Karpas-422 (cell line): Measurements from ENCODE around the gene IFIT3. TPM values are rescaled to one million over a fixed set of nuclear protein-coding genes. Genes with fewer than 3 reads are reported as not detected.
"Not testable (repeated sequence)": the region's sequence is repeated elsewhere in the genome, so short reads cannot be mapped to it uniquely, and the experiment has no call there.

ENCODE experiments used
- DNase-seq: peaks from one replicate; pipeline ENCODE4 v3.0.0-alpha.2; 2015
- H2AFZ ChIP-seq: fragments of 200-600 bp; sonication (generic); 2 replicates; pipeline ENCODE4 v1.6.1; 2014; ENCODE audit warnings: antibody characterized with exemption, low read length, mixed read lengths
- H3K27ac ChIP-seq: fragments of 200-600 bp; sonication (generic); 2 replicates; pipeline ENCODE4 v1.5.1; 2014; ENCODE audit warnings: mild to moderate bottlenecking, low read length, moderate library complexity
- H3K27me3 ChIP-seq: fragments of 200-600 bp; sonication (generic); 2 replicates; pipeline ENCODE4 v1.6.1; 2014; ENCODE audit warnings: low read length, mixed read lengths
- H3K36me3 ChIP-seq: fragments of 200-600 bp; sonication (generic); 2 replicates; pipeline ENCODE4 v1.6.1; 2014; ENCODE audit warnings: low read length, mixed read lengths; ENCODE audit not compliant: insufficient read depth
- H3K4me1 ChIP-seq: fragments of 200-600 bp; sonication (generic); 2 replicates; pipeline ENCODE4 v1.6.1; 2014; ENCODE audit warnings: mild to moderate bottlenecking, low read length, mixed read lengths
- H3K4me2 ChIP-seq: fragments of 200-600 bp; sonication (generic); 2 replicates; pipeline ENCODE4 v1.6.1; 2014; ENCODE audit warnings: low read length, low read depth, mild to moderate bottlenecking; ENCODE audit not compliant: poor library complexity, severe bottlenecking
- H3K4me3 ChIP-seq: fragments of 200-600 bp; sonication (generic); 2 replicates; pipeline ENCODE4 v1.5.1; 2014; ENCODE audit warnings: mild to moderate bottlenecking, antibody characterized with exemption, low read length, mixed read lengths
- H3K79me2 ChIP-seq: fragments of 200-600 bp; sonication (generic); 2 replicates; pipeline ENCODE4 v1.6.1; 2014; ENCODE audit warnings: mild to moderate bottlenecking, low read length, mixed read lengths
- H3K9ac ChIP-seq: fragments of 200-600 bp; sonication (generic); 2 replicates; pipeline ENCODE4 v1.6.0; 2014; ENCODE audit warnings: low read length
- H3K9me2 ChIP-seq: fragments of 200-600 bp; sonication (generic), shearing (Covaris generic); replicated peaks from 2 replicates; pipeline ENCODE4 v1.6.0; 2014; ENCODE audit warnings: mild to moderate bottlenecking, low read length, moderate library complexity; ENCODE audit not compliant: insufficient read depth
- H3K9me3 ChIP-seq: fragments of 300-700, 200-600 bp; sonication (generic); 2 replicates; pipeline ENCODE4 v1.6.1; 2014; ENCODE audit warnings: low read length, mixed read lengths
- H4K20me1 ChIP-seq: fragments of 200-600 bp; sonication (generic); 2 replicates; pipeline ENCODE4 v1.6.1; 2014; ENCODE audit warnings: mild to moderate bottlenecking, antibody characterized with exemption, low read length, low read depth; ENCODE audit not compliant: insufficient read depth
- total RNA-seq: library from RNA; depleted of rRNA; stranded (reverse); fragments of >200 nt; shearing (Covaris generic); gene quantifications from 2 replicates; pipeline ENCODE4 v1.2.3, GENCODE V29; 2014; ENCODE audit warnings: low replicate concordance

IFIT3 gene
- total RNA-seq, 1 experiment from 2014 or later, result 1.0 TPM

GRCh38 chr10:89344156-89344555 lies 16.4 kb downstream of the IFIT3 start:
- no peaks in the 10 kb centered on the region for H3K27me3 ChIP-seq
- no peak overlapping the region for H3K4me3 ChIP-seq
- no peaks in the 10 kb centered on the region for H3K79me2 ChIP-seq
- H3K4me2 ChIP-seq, result no peak overlapping the region
- H3K36me3 ChIP-seq, result no peaks in the 10 kb centered on the region
- DNase-seq, result no peak
- H3K9me2 ChIP-seq, result no peaks in the 10 kb centered on the region
- H3K4me1 ChIP-seq, result no peaks in the 10 kb centered on the region
- no peaks in the 10 kb centered on the region for H3K9me3 ChIP-seq
- H3K9ac ChIP-seq, result no peak overlapping the region
- no peak overlapping the region for H2AFZ ChIP-seq
- H3K27ac ChIP-seq, result no peak overlapping the region
- no peaks in the 10 kb centered on the region for H4K20me1 ChIP-seq

- H3K9me3 ChIP-seq, result no peaks in the 10 kb centered on the region
- H4K20me1 ChIP-seq, result no peaks in the 10 kb centered on the region
- H3K4me1 ChIP-seq, result no peaks in the 10 kb centered on the region
- DNase-seq, result no peak
- H3K9me2 ChIP-seq, result no peaks in the 10 kb centered on the region
- H3K4me3 ChIP-seq, result no peak overlapping the region
- no peaks in the 10 kb centered on the region for H3K27me3 ChIP-seq
- no peak overlapping the region for H3K9ac ChIP-seq
- no peaks in the 10 kb centered on the region for H3K79me2 ChIP-seq
- H2AFZ ChIP-seq, result no peak overlapping the region
- no peak overlapping the region for H3K4me2 ChIP-seq
- H3K36me3 ChIP-seq, result no peaks in the 10 kb centered on the region
- no peak overlapping the region for H3K27ac ChIP-seq
These were observed 17.7 kb downstream of the IFIT3 start for GRCh38 chr10:89345367-89346000.

- Histone ChIP-seq H3K27ac (no peak overlapping the region), H3K9me3 (no peaks in the 10 kb centered on the region), H3K9me2 (no peaks in the 10 kb centered on the region), H3K4me3 (no peak overlapping the region), H4K20me1 (no peaks in the 10 kb centered on the region), H3K4me2 (no peak overlapping the region), H3K79me2 (no peaks in the 10 kb centered on the region), H3K27me3 (no peaks in the 10 kb centered on the region), H2AFZ (no peak overlapping the region), H3K9ac (no peak overlapping the region), H3K4me1 (no peaks in the 10 kb centered on the region), H3K36me3 (no peaks in the 10 kb centered on the region)
- DNase-seq, result no peak
These were observed 18.8 kb downstream of the IFIT3 start for GRCh38 chr10:89346405-89347254.

GRCh38 chr10:89347701-89348457 lies 20.1 kb downstream of the IFIT3 start:
- Histone ChIP-seq H3K9ac (no peak overlapping the region), H3K36me3 (no peaks in the 10 kb centered on the region), H3K4me3 (no peak overlapping the region), H4K20me1 (no peaks in the 10 kb centered on the region), H3K9me2 (no peaks in the 10 kb centered on the region), H3K79me2 (no peaks in the 10 kb centered on the region), H3K27me3 (no peaks in the 10 kb centered on the region), H3K4me1 (no peaks in the 10 kb centered on the region), H2AFZ (no peak overlapping the region), H3K4me2 (no peak overlapping the region), H3K9me3 (no peaks in the 10 kb centered on the region), H3K27ac (no peak overlapping the region)
- DNase-seq, result no peak

GRCh38 chr10:89348481-89348880 lies 20.7 kb downstream of the IFIT3 start:
- Histone ChIP-seq H3K79me2 (no peaks in the 10 kb centered on the region), H3K4me1 (no peaks in the 10 kb centered on the region), H3K4me3 (no peak overlapping the region), H3K9me2 (no peaks in the 10 kb centered on the region), H3K4me2 (no peak overlapping the region), H3K27ac (no peak overlapping the region), H3K36me3 (no peaks in the 10 kb centered on the region), H4K20me1 (no peaks in the 10 kb centered on the region), H3K9me3 (no peaks in the 10 kb centered on the region), H2AFZ (no peak overlapping the region), H3K9ac (no peak overlapping the region), H3K27me3 (no peaks in the 10 kb centered on the region)
- no peak for DNase-seq

- Histone ChIP-seq H3K4me3 (no peak overlapping the region), H3K79me2 (no peaks in the 10 kb centered on the region), H2AFZ (no peak overlapping the region), H3K27me3 (no peaks in the 10 kb centered on the region), H3K9ac (no peak overlapping the region), H3K4me1 (no peaks in the 10 kb centered on the region), H3K9me3 (no peaks in the 10 kb centered on the region), H3K36me3 (no peaks in the 10 kb centered on the region), H3K4me2 (no peak overlapping the region), H4K20me1 (no peaks in the 10 kb centered on the region), H3K27ac (no peak overlapping the region), H3K9me2 (no peaks in the 10 kb centered on the region)
- DNase-seq, result no peak
These were observed 21.2 kb downstream of the IFIT3 start for GRCh38 chr10:89348975-89349374.

GRCh38 chr10:89350631-89351315 lies 23.0 kb downstream of the IFIT3 start:
- not testable (repeated sequence) for H2AFZ ChIP-seq, H3K9me3 ChIP-seq, H3K9ac ChIP-seq, H3K4me2 ChIP-seq, H3K79me2 ChIP-seq, H3K4me3 ChIP-seq, H3K9me2 ChIP-seq, H4K20me1 ChIP-seq, H3K36me3 ChIP-seq, H3K27me3 ChIP-seq, H3K27ac ChIP-seq, H3K4me1 ChIP-seq, DNase-seq

GRCh38 chr10:89351412-89351779 lies 23.6 kb downstream of the IFIT3 start:
- no peaks in the 10 kb centered on the region for H3K27me3 ChIP-seq
- no peak for DNase-seq
- no peaks in the 10 kb centered on the region for H3K9me2 ChIP-seq
- no peaks in the 10 kb centered on the region for H4K20me1 ChIP-seq
- H3K9me3 ChIP-seq, result no peaks in the 10 kb centered on the region
- no peaks in the 10 kb centered on the region for H3K79me2 ChIP-seq
- no peaks in the 10 kb centered on the region for H3K4me1 ChIP-seq
- H3K4me3 ChIP-seq, result no peak overlapping the region
- H3K36me3 ChIP-seq, result no peaks in the 10 kb centered on the region
- H3K4me2 ChIP-seq, result no peak overlapping the region
- H3K27ac ChIP-seq, result no peak overlapping the region
- H2AFZ ChIP-seq, result no peak overlapping the region
- no peak overlapping the region for H3K9ac ChIP-seq
